ENCODE data around the gene RPS6KB2.

RPS6KB2 gene

DNA sequence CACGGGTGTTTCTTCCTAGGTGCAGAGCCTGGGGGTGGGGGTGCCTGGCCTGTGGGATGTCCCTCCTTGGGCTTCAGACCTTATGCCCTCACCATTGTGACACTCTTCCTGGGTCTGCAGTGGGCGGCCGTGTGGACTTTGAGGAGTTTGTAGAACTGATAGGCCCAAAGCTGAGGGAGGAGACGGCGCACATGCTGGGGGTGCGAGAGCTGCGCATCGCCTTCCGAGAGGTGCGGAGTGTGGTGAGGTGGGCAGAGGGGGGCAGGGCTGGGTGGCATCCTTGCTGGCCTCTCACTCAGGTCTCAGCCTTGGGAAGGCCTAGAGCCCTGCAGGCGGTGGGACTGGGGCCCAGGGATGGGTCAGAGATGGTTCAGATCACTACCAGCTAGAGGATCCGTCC lies 29.2 kb downstream of the RPS6KB2 start:
- no peak for TF ChIP-seq CREB1 (IDR thresholded peaks at IDR 0.05; ENCODE audit: low read depth)
- no peak for TF ChIP-seq NFIC (IDR thresholded peaks at IDR 0.05)
- TF ChIP-seq CEBPB (IDR thresholded peaks at IDR 0.05), result no peak
- TF ChIP-seq ZBTB7A (IDR thresholded peaks at IDR 0.05; ENCODE audit: low read depth), result no peak
- TF ChIP-seq YY1 (IDR thresholded peaks at IDR 0.05; ENCODE audit: low read depth), result no peak
- TF ChIP-seq RAD21 (IDR thresholded peaks at IDR 0.05; ENCODE audit: low read depth), result no peak
- no peak for TF ChIP-seq EP300 (IDR thresholded peaks at IDR 0.05; ENCODE audit: borderline replicate concordance)

DNA sequence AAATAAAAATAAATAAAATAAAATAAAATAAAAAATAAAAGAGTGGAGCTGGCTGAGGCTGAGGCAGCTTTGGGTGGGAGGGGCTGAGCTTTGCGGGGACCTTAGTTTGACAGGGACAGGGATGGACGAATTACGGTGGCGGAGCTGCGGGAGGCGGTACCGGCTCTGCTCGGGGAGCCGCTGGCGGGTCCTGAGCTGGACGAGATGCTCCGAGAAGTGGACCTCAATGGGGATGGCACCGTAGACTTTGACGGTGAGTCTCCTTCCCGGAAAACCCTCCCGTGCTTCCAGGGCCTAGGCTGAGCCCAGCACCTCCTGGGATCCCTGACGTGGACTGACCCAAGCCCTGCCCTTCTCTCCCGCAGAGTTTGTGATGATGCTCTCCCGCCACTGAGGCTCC lies 30.0 kb downstream of the RPS6KB2 start:
- TF ChIP-seq CEBPB (IDR thresholded peaks at IDR 0.05), result no peak
- no peak for TF ChIP-seq FOXM1 (IDR thresholded peaks at IDR 0.05; ENCODE audit: borderline replicate concordance, low read depth)
- no peak for TF ChIP-seq TCF12 (IDR thresholded peaks at IDR 0.05; ENCODE audit: low read depth)
- no peak for TF ChIP-seq TEAD4 (IDR thresholded peaks at IDR 0.05)

DNA sequence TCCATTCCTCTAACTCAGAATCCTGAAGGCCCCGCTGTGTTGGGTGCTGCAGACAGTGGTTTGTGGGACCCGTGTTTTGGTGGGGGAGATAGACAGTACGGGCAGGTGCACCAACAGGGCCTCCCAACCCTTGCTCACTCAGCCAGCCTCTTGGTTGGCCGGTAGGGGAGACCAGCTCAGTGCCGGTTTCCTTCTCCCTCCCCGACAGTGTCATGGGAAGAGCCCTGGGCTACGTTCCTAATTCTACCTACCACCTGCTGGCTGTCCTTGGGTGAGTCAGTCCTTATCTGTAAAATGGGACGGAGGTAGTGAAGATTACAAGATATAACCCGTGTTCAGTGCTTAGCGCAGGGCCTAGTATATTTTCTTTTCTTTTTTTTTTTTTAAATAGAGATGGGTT lies 34.9 kb downstream of the RPS6KB2 start:
- TF ChIP-seq EGR1 (IDR thresholded peaks at IDR 0.05) (no peak), TEAD4 (IDR thresholded peaks at IDR 0.05) (no peak), RAD21 (IDR thresholded peaks at IDR 0.05; ENCODE audit: low read depth) (no peak), EP300 (IDR thresholded peaks at IDR 0.05; ENCODE audit: borderline replicate concordance) (no peak), CREB1 (IDR thresholded peaks at IDR 0.05; ENCODE audit: low read depth) (no peak), YY1 (IDR thresholded peaks at IDR 0.05; ENCODE audit: low read depth) (no peak), TAF1 (IDR thresholded peaks at IDR 0.05; ENCODE audit: low read depth) (no peak)
- TF ChIP-seq, protein P1, sequence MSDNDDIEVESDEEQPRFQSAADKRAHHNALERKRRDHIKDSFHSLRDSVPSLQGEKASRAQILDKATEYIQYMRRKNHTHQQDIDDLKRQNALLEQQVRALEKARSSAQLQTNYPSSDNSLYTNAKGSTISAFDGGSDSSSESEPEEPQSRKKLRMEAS (IDR thresholded peaks at IDR 0.05), result no peak
- TF ChIP-seq, protein P2, sequence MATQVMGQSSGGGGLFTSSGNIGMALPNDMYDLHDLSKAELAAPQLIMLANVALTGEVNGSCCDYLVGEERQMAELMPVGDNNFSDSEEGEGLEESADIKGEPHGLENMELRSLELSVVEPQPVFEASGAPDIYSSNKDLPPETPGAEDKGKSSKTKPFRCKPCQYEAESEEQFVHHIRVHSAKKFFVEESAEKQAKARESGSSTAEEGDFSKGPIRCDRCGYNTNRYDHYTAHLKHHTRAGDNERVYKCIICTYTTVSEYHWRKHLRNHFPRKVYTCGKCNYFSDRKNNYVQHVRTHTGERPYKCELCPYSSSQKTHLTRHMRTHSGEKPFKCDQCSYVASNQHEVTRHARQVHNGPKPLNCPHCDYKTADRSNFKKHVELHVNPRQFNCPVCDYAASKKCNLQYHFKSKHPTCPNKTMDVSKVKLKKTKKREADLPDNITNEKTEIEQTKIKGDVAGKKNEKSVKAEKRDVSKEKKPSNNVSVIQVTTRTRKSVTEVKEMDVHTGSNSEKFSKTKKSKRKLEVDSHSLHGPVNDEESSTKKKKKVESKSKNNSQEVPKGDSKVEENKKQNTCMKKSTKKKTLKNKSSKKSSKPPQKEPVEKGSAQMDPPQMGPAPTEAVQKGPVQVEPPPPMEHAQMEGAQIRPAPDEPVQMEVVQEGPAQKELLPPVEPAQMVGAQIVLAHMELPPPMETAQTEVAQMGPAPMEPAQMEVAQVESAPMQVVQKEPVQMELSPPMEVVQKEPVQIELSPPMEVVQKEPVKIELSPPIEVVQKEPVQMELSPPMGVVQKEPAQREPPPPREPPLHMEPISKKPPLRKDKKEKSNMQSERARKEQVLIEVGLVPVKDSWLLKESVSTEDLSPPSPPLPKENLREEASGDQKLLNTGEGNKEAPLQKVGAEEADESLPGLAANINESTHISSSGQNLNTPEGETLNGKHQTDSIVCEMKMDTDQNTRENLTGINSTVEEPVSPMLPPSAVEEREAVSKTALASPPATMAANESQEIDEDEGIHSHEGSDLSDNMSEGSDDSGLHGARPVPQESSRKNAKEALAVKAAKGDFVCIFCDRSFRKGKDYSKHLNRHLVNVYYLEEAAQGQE (IDR thresholded peaks at IDR 0.05; ENCODE audit: low read depth), result no peak

DNA sequence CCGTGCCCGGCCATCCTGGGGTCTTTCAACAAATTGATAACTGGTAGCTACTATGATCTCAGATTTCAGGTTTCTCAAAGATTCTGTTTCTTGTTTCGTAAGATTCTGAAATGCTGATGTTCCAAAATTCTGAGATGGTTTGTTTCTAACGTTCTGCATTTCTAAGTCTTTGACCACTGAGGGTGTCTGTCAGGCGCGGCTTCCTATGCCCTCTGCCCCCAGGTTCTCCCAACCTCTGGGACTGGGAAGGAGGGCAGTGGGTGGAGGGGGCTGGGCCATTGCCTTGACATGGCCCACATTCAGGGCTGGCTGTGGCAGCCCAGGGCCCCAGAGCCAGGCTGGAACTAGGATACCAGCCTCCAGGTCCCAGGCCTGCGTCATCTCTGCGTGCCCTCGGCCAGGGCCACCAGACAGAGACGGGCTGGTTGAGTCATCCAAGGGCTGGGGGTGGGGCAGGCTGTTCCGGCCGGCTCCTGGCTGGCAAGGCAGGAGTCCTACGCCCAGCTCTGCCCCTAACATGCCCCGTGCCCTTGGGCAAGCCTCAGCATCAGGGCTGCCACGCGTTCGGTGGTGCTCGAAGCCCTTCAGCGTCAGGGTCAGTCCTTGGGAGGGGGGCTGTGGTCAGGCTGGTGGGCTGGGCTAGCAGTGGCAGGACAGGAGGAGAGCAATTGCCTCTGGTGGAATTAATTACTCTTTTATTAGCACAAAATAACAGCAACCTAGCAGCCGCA lies 35.6 kb downstream of the RPS6KB2 start:
- no peak for TF ChIP-seq RAD21 (IDR thresholded peaks at IDR 0.05; ENCODE audit: low read depth)
- TF ChIP-seq FOXM1 (IDR thresholded peaks at IDR 0.05; ENCODE audit: borderline replicate concordance, low read depth), result no peak
- no peak for TF ChIP-seq NFIC (IDR thresholded peaks at IDR 0.05)
- TF ChIP-seq CREB1 (IDR thresholded peaks at IDR 0.05; ENCODE audit: low read depth), result no peak
- TF ChIP-seq TAF1 (IDR thresholded peaks at IDR 0.05; ENCODE audit: low read depth), result no peak
- no peak for TF ChIP-seq ZBTB7A (IDR thresholded peaks at IDR 0.05; ENCODE audit: low read depth)
- TF ChIP-seq, protein P3, sequence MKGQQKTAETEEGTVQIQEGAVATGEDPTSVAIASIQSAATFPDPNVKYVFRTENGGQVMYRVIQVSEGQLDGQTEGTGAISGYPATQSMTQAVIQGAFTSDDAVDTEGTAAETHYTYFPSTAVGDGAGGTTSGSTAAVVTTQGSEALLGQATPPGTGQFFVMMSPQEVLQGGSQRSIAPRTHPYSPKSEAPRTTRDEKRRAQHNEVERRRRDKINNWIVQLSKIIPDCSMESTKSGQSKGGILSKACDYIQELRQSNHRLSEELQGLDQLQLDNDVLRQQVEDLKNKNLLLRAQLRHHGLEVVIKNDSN (IDR thresholded peaks at IDR 0.05), result no peak
- TF ChIP-seq, protein P1 (IDR thresholded peaks at IDR 0.05), result no peak; the same call in 1 of the 2 replicates
- TF ChIP-seq TEAD4 (IDR thresholded peaks at IDR 0.05), result no peak

DNA sequence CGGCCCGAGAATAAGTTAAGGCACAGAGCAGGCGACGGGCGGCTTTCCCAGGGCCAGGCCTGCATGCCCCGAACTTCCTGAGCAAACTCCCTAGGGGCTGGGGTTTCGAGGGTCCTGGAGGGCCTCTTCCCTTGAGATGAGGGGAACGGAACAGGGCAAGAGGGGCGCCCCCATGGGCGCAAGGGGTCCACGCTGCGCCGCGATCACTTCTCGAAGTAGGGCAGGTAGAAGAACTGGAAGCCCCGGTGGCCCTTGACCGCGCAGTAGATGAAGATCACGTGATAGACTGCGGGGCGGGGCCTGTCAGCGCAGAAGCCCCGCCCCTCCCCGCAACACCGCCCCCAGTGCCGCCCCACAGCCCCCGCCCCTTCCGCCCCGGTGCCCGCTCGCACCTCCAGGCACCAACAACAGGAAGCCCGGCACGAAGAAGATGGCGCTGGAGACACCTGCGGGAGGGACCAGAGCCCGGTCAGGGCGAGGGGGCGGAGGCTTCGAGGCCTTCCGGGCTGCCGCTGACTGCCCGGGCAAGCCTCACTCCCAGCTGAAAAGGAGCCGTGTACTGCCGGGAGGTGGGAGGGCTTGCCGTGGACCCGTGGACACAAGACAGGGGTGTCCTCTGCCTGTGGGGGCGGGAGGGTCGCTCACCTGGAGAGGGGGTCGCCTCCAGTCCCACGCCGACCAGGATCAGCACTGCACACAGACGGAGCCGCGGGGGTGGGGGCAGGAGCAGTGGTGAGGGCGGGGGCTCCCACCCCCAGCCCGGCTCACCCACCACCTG lies 36.3 kb downstream of the RPS6KB2 start:
- TF ChIP-seq, protein P2 (IDR thresholded peaks at IDR 0.05; ENCODE audit: low read depth), result no peak
- TF ChIP-seq ZBTB7A (IDR thresholded peaks at IDR 0.05; ENCODE audit: low read depth) (peak; percentile 94), TAF1 (IDR thresholded peaks at IDR 0.05; ENCODE audit: low read depth) (peak; percentile 86), YY1 (IDR thresholded peaks at IDR 0.05; ENCODE audit: low read depth) (peak; percentile 86), FOXM1 (IDR thresholded peaks at IDR 0.05; ENCODE audit: borderline replicate concordance, low read depth) (no peak), EGR1 (IDR thresholded peaks at IDR 0.05) (peak; percentile 31; the same call in 1 of the 2 replicates), TCF12 (IDR thresholded peaks at IDR 0.05; ENCODE audit: low read depth) (peak; percentile 39; the same call in 1 of the 2 replicates)
- TF ChIP-seq, protein P3 (IDR thresholded peaks at IDR 0.05), result peak; percentile 91
- TF ChIP-seq, protein P1 (IDR thresholded peaks at IDR 0.05), result peak; percentile 72

Data from Ishikawa (cell line).